Liver (tissue), 3 donors: ENCODE results near the gene TNC.

Experiments
- JUND ChIP-seq, 2 donors: IDR thresholded peaks; 2 replicates each; pipeline ENCODE4 v1.6.1; 2016; ENCODE audit warnings: antibody characterized with exemption in 2 of 2
- NR2F2 ChIP-seq: IDR thresholded peaks from 2 replicates; pipeline ENCODE4 v1.6.1; 2016; ENCODE audit warnings: antibody characterized with exemption
- TF ChIP-seq, protein P1 (sequence below): fragments of 150-350 bp; IDR thresholded peaks from 2 replicates; pipeline ENCODE4 v1.5.1; 2017; ENCODE audit warnings: improper control_type of control experiment, low read depth, low read length; ENCODE audit not compliant: missing input control
- TF ChIP-seq, protein P2 (sequence below): IDR thresholded peaks from 2 replicates; pipeline ENCODE4 v1.6.1; 2016; ENCODE audit warnings: antibody characterized with exemption
- donor health status: healthy.
- donor health status: healthy.

DNA sequence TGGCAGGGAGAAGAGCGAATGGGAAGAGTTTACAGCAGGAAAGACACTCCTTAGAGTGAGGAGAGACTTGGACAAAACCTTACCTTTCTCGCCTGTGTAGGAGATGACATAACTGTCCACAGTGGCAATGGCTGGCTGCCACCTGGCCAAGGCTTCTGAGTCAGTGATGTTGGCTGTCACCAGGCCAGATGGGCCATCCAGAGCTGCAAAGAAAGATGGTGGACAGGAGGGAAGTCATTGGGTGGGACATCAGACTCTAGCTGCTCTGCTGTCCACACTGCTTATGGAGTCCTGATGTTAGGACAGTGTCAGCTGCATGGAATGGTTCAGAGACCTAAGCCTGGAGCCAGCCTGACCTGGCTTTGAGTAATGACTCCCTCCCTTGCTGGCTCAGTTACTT lies 79.8 kb downstream of the TNC start:
- TF ChIP-seq, protein P1, sequence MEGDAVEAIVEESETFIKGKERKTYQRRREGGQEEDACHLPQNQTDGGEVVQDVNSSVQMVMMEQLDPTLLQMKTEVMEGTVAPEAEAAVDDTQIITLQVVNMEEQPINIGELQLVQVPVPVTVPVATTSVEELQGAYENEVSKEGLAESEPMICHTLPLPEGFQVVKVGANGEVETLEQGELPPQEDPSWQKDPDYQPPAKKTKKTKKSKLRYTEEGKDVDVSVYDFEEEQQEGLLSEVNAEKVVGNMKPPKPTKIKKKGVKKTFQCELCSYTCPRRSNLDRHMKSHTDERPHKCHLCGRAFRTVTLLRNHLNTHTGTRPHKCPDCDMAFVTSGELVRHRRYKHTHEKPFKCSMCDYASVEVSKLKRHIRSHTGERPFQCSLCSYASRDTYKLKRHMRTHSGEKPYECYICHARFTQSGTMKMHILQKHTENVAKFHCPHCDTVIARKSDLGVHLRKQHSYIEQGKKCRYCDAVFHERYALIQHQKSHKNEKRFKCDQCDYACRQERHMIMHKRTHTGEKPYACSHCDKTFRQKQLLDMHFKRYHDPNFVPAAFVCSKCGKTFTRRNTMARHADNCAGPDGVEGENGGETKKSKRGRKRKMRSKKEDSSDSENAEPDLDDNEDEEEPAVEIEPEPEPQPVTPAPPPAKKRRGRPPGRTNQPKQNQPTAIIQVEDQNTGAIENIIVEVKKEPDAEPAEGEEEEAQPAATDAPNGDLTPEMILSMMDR: no peak
- TF ChIP-seq JUND (IDR thresholded peaks at IDR 0.05) (no peak), NR2F2 (no peak)
- TF ChIP-seq, protein P2, sequence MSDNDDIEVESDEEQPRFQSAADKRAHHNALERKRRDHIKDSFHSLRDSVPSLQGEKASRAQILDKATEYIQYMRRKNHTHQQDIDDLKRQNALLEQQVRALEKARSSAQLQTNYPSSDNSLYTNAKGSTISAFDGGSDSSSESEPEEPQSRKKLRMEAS: no peak
